Stomach smooth muscle (tissue), 2 donors: ENCODE results near the gene RPL13.

Experiments used
- H3K27ac ChIP-seq: one replicate; pipeline ENCODE4 v1.7.0; 2013; ENCODE audit warnings: mild to moderate bottlenecking, low read length, inconsistent platforms
- H3K27me3 ChIP-seq, 2 donors: one replicate each; pipeline ENCODE4 v1.7.0; 2013; ENCODE audit warnings: low read length in 2 of 2; ENCODE audit not compliant: insufficient read depth in 2 of 2, control insufficient read depth in 1 of 2
- H3K36me3 ChIP-seq, 2 donors: one replicate each; pipeline ENCODE4 v1.7.0; 2013; ENCODE audit warnings: low read length in 2 of 2; ENCODE audit not compliant: control insufficient read depth in 2 of 2, insufficient read depth in 2 of 2
- H3K4me1 ChIP-seq: one replicate; pipeline ENCODE4 v1.7.0; 2013; ENCODE audit warnings: low read length; ENCODE audit not compliant: control insufficient read depth, insufficient read depth
- H3K4me3 ChIP-seq, 2 donors: one replicate each; pipeline ENCODE4 v1.7.0; 2013; ENCODE audit warnings: low read length in 2 of 2
- H3K9ac ChIP-seq, 2 donors: one replicate each; pipeline ENCODE4 v1.7.0; 2013; ENCODE audit warnings: low read length in 2 of 2, mild to moderate bottlenecking in 1 of 2
- H3K9me3 ChIP-seq, 2 donors: one replicate each; pipeline ENCODE4 v1.7.0; 2013; ENCODE audit warnings: low read length in 2 of 2; ENCODE audit not compliant: control insufficient read depth in 2 of 2
- donor health status: healthy.
- donor health status: Pancreatic carcinoma.

The RPL13 gene

DNA sequence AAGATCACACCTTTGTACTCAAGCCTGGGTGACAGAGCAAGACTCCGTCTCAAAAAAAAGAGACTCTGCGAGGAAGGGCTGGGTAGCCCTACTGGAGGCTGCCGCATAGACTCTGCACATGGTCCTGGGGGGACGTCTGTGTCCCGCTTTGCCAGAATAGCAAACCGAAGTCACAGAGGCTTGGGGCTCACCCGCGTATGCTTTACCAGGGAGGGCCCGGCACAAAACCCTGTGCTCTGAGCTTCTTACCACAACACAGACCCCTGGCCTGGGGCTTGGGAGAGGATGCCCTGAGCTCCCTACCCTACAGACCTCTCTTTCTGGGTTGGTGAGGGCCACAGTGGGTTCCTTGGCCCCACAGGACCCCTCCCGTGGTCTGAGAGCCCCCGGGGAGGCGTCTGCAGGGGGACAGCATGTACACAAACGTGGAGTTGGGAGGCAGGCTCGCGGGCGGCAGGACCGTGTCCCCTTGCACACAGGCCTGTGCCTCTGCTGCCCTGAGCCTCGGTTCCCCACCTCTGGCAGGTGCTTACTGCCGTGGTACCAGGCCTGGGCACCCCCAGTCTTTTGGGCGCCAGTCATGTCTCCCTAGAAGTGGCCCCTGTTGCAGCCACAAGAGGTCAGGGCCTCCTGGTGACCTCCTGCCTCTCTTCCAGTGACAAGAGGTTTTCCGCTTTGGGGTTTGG, 28.9 kb downstream of the RPL13 start:
- Histone ChIP-seq H3K36me3 (no peaks in the 10 kb centered on the region), H3K4me1 (no peaks in the 10 kb centered on the region), H3K27ac (no peak overlapping the region), H3K9me3 (no peaks in the 10 kb centered on the region), H3K4me3 (no peak overlapping the region), H3K27me3 (no peaks in the 10 kb centered on the region), H3K9ac (no peak overlapping the region)

DNA sequence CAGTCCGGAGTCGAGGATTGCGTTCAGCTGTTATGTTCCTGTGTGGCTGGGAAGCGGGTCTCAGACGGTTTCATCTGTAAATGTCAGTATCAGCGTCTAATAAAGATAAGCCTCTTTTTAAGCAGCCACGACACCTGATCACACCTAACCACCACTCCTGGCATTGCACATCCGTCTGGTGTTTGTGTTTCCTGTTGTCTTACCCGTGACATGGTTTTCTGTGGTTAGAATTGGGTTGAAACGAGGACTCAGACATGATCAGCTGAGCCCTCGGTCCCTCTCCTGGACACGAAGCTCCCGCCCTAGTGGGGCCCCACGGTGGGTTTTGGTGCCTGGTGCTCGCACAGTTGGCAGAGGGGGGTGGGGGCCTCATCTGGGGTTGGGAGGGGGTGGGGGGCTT, 33.4 kb downstream of the RPL13 start:
- no peaks in the 10 kb centered on the region for H3K36me3 ChIP-seq
- no peaks in the 10 kb centered on the region for H3K4me1 ChIP-seq
- H3K4me3 ChIP-seq, result no peak overlapping the region
- H3K9ac ChIP-seq, result no peak overlapping the region
- no peaks in the 10 kb centered on the region for H3K9me3 ChIP-seq
- H3K27me3 ChIP-seq, result no peaks in the 10 kb centered on the region
- no peak overlapping the region for H3K27ac ChIP-seq

DNA sequence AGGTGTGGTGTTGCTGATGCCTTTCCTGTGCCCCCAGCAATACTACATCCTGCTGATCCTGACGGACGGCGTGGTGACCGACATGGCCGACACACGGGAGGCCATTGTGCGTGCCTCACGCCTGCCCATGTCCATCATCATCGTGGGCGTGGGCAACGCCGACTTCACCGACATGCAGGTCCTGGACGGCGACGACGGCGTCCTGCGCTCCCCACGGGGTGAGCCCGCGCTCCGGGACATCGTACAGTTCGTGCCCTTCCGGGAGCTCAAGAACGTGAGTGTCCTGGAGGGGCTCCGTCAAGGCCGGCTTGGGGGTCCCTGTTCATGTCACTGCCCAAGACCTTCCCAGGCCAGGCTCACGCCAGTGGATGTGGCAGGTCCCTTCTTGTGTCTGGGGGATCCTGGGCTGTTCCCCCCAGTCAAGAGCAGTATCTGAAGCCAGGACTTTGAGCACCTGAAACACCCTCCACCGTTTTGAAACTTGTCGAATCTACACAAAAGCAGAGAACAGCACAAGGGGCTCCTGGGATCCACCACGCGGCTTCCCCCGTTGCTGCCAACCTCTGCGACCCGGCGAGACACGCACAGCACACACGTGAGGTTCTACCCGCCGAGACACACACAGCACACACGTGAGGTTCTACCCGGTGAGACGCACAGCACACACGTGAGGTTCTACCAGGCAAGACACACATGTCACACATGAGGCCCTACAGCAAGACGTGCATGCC, 35.0 kb downstream of the RPL13 start:
- no peaks in the 10 kb centered on the region for H3K9me3 ChIP-seq
- H3K27ac ChIP-seq, result no peak overlapping the region
- H3K27me3 ChIP-seq, result no peaks in the 10 kb centered on the region
- H3K4me1 ChIP-seq, result peaks cover 2% of the 10 kb centered on the region
- no peak overlapping the region for H3K9ac ChIP-seq
- no peak overlapping the region for H3K4me3 ChIP-seq
- no peaks in the 10 kb centered on the region for H3K36me3 ChIP-seq

DNA sequence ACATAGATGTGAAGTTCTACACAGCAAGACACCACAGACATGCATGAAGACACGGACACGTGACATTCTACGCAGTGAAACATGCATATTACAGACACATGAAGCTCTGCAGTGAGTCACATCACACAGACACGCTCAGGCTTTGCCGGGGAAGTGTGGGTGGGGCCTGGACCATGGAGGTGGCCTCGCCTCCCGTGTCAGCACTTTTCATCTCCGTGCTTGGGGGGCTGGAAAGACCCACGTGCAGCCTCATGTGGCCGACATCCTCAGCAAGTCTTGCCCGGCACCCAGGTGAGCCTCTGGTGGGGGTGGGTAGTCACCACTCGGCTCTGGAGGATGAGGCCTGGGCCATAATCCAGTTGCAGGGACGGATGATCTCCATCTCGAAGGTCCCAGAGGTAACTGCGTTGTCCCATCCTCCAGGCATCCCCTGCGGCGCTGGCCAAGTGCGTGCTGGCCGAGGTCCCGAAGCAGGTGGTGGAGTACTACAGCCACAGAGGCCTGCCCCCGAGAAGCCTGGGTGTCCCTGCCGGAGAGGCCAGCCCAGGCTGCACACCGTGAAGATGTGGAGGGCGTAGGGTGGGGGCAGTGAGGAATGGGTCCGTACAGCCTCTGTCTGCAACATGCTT, 35.7 kb downstream of the RPL13 start:
- Histone ChIP-seq H3K27me3 (no peaks in the 10 kb centered on the region), H3K9ac (no peak overlapping the region), H3K9me3 (no peaks in the 10 kb centered on the region), H3K4me1 (peaks cover 2% of the 10 kb centered on the region), H3K4me3 (no peak overlapping the region), H3K27ac (no peak overlapping the region), H3K36me3 (no peaks in the 10 kb centered on the region)

DNA sequence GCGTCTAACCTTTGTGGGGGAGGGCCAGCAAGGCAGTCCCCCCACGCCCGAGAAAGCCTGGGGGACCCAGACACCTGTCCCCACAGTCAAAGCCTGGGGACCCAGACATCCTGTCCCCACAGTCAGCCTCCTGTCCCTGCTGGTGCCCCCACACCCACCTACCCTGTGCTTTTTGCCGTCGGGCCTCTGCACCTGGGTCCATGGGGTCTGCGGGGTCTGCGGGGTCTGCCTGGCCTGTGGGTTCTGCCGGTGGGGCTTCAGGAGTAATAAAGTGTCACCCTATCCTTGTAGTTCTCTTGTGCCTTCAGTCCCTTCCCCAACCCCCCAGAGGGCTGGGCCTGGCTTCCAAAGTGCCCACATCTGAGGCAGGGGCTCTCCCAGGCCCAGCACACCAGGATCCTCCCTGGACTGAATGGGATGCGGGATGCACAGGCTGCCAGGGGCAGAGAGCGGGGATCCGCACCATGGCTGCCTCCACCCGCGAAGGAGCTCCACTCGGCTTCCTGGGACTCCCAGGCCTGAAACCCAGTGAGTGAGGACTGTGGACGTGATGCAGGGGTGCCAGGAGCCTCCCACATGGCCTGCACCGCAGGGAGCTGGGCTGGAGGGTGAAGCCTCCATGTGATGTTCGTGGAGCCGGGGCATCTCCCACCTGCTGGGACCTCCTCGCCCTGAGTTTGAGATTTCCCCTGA, 36.6 kb downstream of the RPL13 start:
- Histone ChIP-seq H3K36me3 (no peaks in the 10 kb centered on the region), H3K9me3 (no peaks in the 10 kb centered on the region), H3K27me3 (peaks cover 0 to 3% of the 10 kb centered on the region in 2 donors), H3K27ac (no peak overlapping the region), H3K4me1 (peaks cover 2% of the 10 kb centered on the region), H3K4me3 (no peak overlapping the region), H3K9ac (no peak overlapping the region)

DNA sequence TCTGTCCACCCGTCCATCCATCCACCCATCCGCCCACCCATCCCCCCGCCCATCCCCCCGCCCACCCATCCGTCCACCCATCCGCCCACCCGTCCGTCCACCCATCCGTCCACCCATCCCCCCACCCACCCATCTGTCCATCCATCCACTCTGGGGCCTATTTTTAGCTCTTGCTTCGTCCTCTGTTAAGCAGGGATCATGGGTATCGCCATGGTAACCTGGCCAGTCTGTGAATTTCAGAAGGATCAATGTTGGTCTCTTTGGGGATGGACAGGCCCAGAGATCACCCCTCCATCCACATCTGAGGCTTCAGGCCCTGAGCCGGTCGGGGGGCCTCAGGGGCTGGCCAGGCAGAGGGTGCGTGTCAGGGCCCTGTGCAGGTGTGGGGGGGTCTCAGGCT, 37.7 kb downstream of the RPL13 start:
- Histone ChIP-seq H3K4me3 (no peak overlapping the region), H3K4me1 (peaks cover 6% of the 10 kb centered on the region), H3K9ac (no peak overlapping the region), H3K36me3 (no peaks in the 10 kb centered on the region), H3K9me3 (no peaks in the 10 kb centered on the region), H3K27me3 (peaks cover 4 to 10% of the 10 kb centered on the region in 2 donors), H3K27ac (no peak overlapping the region)

DNA sequence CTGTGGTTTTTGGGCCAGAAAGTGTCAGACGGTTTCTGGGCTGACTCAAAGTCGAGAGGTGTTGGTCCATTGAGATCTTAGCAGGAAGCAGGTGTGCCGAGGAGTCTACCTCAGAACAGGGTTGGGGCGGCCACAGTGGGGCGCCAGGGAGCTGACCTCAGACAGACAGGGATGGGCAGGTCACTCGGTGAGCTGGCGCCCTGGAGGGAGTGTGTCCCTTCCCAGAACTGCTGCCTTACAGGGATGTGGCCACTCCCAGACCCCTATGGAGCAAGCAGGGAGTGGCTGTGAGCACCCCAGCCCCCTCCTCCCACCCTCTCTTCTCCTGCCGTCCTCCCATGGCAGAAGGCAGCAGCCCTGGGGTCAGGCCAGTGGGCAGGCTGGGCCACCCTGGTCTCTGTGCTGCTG, 39.0 kb downstream of the RPL13 start:
- peaks cover 6% of the 10 kb centered on the region for H3K4me1 ChIP-seq
- no peak overlapping the region for H3K9ac ChIP-seq
- H3K27ac ChIP-seq, result no peak overlapping the region
- H3K4me3 ChIP-seq, result no peak overlapping the region
- H3K27me3 ChIP-seq, result peaks cover 4 to 10% of the 10 kb centered on the region in 2 donors
- H3K36me3 ChIP-seq, result no peaks in the 10 kb centered on the region
- no peaks in the 10 kb centered on the region for H3K9me3 ChIP-seq

DNA sequence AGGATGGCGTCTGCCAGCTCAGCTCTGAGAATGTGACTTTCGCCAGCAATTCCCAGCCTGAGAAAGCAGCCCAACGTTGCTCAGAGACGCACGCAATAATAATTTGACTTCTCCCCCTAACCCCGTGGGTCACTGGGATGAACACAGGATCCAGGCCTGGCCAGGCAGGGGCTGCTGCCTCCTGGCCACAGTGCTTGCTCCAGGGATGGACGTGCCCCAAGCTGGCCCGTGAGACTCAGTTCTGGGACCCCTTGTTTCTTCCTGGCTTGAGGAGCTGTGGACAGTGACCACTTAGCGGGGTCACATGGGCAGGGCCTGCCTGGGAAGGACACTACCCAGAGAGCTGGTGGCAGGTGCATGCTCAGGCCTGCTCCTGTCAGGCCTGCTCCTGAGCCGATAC, 39.4 kb downstream of the RPL13 start:
- Histone ChIP-seq H3K36me3 (no peaks in the 10 kb centered on the region), H3K4me1 (peaks cover 6% of the 10 kb centered on the region), H3K9me3 (no peaks in the 10 kb centered on the region), H3K27me3 (peaks cover 4 to 13% of the 10 kb centered on the region in 2 donors), H3K4me3 (no peak overlapping the region), H3K9ac (no peak overlapping the region), H3K27ac (no peak overlapping the region)

DNA sequence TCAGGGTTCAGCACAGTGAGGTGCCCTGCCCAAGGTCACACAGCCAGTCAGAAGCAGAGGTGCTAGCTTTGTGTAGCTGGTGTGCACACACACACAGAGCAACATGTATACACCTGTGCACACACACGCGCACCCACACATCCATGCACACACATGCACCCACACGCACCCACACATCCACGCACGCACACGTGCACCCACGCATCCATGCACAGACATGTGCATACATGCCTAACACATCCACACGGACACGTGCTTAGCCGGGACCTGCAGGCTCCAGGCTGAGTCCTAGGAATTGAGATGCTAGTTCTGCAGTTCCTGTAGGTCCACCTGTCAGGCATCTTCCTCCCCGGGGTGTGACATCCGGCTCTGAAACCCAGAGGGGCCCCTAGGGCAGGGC, 39.9 kb downstream of the RPL13 start:
- Histone ChIP-seq H3K27me3 (peaks cover 4 to 18% of the 10 kb centered on the region in 2 donors), H3K9ac (no peak overlapping the region), H3K4me3 (no peak overlapping the region), H3K27ac (no peak overlapping the region), H3K4me1 (peaks cover 6% of the 10 kb centered on the region), H3K36me3 (no peaks in the 10 kb centered on the region), H3K9me3 (no peaks in the 10 kb centered on the region)

DNA sequence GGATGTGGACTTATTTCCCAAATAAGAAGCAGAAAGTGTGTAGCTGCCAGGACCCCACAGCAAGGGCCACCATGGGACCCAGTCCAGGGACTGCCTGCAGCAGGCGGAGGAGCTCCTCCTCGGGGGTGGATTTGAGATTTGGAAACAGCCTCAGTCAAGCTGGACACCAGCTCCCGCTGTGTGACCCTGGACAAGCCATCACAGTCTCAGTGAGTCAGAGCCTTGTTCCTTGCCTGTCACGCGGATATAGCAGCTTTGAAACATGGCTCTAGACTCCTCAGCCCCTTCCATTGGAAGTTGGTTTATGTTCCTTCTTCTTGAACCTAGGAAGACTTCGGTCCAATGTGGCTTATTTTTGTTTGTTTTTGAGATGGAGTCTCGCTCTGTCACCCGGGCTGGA, 40.5 kb downstream of the RPL13 start:
- no peak overlapping the region for H3K27ac ChIP-seq

More for the DNA sequence above, 40.5 kb downstream of the RPL13 start:
- H3K27me3 ChIP-seq, result peaks cover 4 to 19% of the 10 kb centered on the region in 2 donors
- H3K4me1 ChIP-seq, result peaks cover 6% of the 10 kb centered on the region
- no peaks in the 10 kb centered on the region for H3K9me3 ChIP-seq
- no peaks in the 10 kb centered on the region for H3K36me3 ChIP-seq
- no peak overlapping the region for H3K9ac ChIP-seq
- no peak overlapping the region for H3K4me3 ChIP-seq
